ENCODE results near the gene GIT2.
"Not testable (repeated sequence)": the region's sequence is repeated elsewhere in the genome, so short reads cannot be mapped to it uniquely, and the experiment has no call there.

Gene GIT2

GRCh38 chr12:109944561-109945359 lies 51.4 kb downstream of the GIT2 start:
- DNase-seq (ENCODE audit: low read depth), result no peak

DNA sequence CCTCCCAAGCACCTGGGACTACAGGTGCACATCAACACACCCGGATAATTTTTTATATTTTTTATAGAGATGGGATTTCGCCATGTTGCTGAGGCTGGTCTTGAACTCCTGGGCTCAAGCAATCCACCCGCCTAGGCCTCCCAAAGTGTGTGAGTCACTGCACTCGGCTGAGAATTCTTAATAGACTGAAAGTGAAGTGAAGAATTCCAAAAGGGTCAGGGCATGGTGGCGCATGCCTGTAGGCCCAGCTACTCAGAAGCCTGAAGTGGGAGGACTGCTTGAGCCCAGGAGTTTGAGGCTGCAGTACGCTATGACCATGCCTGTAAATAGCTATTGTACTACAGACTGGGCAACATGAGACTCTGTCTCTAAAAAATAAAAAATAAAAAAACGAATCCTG lies 52.4 kb downstream of the GIT2 start:
- no peak for DNase-seq (ENCODE audit: low read depth)

GRCh38 chr12:109940339-109940923 lies 55.7 kb downstream of the GIT2 start:
- DNase-seq (ENCODE audit: low read depth), result no peak

DNA sequence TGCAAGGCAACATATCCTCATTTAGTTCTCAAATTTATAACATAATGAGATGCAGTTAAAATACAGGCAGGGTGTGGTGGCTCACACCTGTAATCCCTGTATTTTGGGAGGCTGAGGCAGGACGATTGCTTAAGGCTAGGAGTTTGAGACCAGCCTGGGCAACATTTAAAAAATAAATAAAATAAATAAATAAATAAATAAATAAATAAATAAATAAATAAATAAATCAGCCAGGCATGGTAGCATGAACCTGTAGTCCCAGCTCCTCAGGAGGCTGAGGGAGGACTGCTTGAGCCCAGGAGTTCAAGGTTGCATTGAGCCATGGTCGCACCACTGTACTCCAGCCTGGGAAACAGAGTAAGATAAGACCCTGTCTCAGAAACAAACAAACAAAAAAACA lies 56.7 kb downstream of the GIT2 start:
- no peak for DNase-seq (ENCODE audit: low read depth)

DNA sequence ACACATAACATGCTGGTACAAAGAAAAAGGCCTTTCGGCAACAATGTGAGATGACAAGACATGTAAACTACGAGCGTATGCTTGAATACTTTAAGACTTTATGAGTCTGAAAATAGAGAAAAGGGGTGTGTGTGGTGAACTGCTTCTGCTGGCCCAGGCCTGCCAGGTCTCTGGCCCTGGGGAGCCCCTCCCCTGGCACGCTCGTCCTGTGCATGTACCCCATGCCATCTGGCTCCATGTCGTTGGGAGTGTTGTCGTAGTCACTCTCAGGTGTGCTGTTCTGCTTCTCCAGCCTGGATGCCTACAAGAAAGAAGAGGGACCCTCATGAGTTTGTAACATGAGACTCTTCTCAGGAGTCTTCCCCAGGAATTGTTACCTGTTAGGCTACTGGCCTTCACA lies 57.2 kb downstream of the GIT2 start:
- DNase-seq (ENCODE audit: low read depth), result no peak

DNA sequence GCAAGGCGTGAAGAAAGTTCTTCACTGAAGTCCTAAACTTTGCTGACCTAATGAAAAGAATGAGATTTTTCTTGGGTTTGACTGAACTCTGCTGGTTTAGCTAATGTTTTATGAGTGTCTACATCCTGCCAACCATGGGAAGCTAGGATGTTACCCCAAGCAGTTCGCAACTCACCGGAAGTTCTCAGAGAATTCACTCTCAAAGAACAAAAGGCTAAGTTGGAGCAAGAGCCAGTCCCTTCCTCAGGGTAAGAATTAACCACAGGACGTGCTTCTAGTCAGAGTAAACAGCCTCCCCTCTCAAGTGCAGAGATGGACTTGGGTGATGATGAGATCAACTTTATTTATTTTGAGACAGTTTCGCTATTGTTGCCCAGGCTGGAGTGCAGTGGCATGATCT lies 58.8 kb downstream of the GIT2 start:
- no peak for DNase-seq (ENCODE audit: low read depth)

DNA sequence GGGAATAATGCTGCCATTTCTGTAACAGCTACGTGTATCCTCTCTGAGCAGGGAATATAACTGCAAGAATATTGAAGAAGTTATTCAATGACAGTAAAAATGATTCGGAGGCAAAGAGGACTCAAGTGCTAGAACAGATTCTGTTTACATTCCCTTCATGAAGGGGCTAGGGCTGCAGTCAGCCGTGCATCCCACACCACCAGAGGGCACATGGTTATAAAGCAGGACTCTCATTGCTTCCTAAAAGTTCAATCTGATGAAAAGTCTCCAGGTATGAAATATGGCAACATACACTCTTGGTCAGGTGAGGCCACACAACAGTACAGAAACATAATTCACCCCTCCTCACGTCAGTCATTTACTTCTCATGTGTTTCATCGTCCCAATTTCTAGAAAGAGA lies 62.1 kb downstream of the GIT2 start:
- DNase-seq (ENCODE audit: low read depth), result no peak

GRCh38 chr12:109932878-109933503 lies 63.2 kb downstream of the GIT2 start:
- no peak for DNase-seq (ENCODE audit: low read depth)

DNA sequence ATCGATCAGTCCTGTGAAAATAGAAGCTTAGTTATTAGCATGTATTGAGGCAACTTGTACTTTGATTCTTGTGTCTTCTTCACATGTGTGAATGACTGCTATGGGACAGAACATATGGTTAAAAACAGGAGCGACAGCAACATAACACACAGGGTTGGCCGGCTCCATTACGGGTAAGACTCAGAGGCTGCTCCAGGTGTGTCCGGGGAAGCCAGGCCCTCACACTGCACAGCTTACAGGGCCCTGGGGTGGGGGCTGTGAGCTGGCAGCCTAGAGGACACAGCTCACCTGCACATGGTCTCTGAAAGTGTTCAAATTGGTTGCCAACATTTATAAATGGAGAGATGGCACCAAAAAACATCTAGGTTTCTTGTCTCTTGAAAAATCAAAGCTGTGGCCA lies 65.0 kb downstream of the GIT2 start:
- no peak for DNase-seq (ENCODE audit: low read depth)

DNA sequence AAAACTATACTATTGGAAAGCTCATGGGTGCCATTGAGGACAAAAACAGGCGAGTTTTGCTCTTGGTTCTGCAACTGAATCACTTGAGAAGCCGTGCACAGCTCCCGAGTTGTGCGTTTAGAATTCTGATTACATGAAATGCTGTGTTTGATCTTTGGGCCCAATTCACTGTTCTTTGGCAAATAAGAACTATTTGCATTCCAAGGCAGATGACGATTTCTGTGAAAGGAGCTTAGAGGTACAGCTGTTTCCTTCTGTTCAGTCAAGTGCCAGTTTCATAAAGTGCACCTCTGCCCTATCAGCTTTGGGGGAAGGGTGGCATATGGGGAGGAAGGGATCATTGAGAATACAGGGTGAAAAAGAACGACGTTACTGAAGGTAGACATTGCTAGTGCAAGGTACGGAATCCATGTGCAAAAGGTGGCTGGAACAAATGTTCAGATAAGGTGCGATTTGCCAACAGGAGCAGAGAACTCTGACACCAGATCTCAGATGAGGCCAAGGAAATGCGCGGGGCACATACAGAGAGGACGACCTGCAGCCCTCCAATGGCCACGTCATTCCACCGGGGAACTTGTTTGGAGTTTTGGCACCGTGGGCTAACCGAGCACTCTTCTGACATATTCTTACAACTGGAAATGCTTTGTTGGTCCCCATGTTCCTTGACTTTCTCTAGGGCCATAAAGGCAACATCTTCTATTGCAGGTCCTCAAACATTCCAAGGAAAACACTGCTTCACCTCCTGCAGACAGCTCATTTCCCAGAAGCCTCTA lies 66.0 kb downstream of the GIT2 start:
- no peak for DNase-seq (ENCODE audit: low read depth)

DNA sequence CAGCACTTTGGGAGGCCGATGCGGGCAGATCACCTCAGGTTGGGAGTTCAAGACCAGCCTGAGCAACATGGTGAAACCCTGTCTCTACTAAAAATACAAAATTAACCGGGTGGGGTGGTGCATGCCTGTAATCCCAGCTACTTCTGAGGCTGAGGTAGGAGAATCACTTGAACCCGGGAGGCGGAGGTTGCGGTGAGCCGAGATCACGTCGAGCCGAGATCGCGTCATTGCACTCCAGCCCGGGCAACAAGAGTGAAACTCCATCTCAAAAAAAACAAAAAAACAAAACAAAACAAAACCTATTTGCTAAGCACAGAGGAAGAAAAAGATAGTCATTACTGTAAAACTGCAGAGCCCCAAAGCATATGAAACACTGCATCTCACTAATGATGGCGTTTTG lies 66.8 kb downstream of the GIT2 start:
- DNase-seq (ENCODE audit: low read depth), result not testable (repeated sequence)

GRCh38 chr12:109928058-109928656 lies 68.0 kb downstream of the GIT2 start:
- no peak for DNase-seq (ENCODE audit: low read depth)

DNA sequence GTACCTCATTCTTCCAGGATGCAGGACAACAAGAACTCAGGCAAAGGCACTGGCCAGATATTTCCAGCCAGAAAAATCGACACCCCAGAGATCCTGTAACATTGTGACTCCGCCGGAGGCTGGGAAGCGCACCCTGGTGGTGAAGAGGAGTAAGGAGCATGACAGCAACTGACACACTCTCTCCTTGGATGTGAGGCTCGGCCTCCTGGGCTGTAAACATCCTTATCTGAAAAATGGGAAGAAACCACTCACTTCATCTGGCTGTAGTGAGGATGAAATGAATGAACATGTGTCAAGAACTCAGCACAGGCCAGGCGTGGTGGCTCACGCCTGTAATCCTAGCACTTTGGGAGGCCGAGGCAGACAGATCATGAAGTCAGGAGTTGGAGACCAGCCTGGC lies 68.5 kb downstream of the GIT2 start:
- DNase-seq (ENCODE audit: low read depth), result no peak

DNA sequence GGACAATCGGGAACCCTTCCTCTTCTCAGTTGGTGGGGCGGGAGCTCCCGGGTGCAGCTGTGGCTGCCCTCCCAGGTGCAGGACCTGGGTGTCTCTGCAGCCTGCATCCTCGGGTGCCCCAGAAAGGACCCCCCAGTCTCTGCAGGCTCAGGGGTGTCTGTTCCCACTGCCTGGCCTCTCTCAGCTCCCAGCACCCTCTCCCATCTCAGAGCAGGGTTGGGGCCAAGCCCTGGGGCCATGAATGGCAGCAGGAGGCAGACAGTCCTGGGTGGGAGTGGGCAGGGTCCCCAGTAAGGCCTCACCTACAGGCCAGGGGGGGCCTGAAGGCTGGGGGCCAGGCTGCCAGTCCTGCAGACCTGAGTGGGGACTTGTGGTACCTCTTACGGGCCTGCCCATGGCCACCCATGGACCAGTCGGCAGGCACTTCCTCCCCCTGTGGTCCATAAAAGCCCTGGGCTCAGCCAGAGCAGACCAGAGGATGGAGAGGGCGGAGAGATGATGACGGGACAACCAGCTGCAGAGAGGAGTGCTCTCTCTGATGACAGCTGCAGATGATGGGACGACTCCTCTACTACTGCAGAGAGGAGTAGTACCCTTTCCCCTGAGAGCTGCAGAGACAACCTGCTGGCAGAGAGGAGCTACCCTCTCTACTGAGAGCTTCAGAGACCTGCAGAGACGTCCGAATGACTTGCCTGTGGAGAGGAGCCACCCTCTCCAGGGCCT lies 69.5 kb downstream of the GIT2 start:
- no peak for DNase-seq (ENCODE audit: low read depth)

- no peak for DNase-seq (ENCODE audit: low read depth)
Observed at GRCh38 chr12:109926016-109926415, 70.2 kb downstream of the GIT2 start.

GRCh38 chr12:109925185-109925840 lies 70.9 kb downstream of the GIT2 start:
- DNase-seq (ENCODE audit: low read depth), result no peak

GRCh38 chr12:109923481-109924245 lies 72.5 kb downstream of the GIT2 start:
- no peak for DNase-seq (ENCODE audit: low read depth)

GRCh38 chr12:109923038-109923437 lies 73.1 kb downstream of the GIT2 start:
- DNase-seq (ENCODE audit: low read depth), result no peak

- no peak for DNase-seq (ENCODE audit: low read depth)
Observed at GRCh38 chr12:109921982-109922381, 74.2 kb downstream of the GIT2 start.

GRCh38 chr12:109920261-109920780 lies 75.8 kb downstream of the GIT2 start:
- DNase-seq (ENCODE audit: low read depth), result no peak
